Upper lobe of left lung (tissue), 6 donors: ENCODE data around the gene EXD1. TPM values are rescaled to one million over a fixed set of nuclear protein-coding genes. Genes with fewer than 3 reads are reported as not detected.
"Not testable (repeated sequence)": the region's sequence is repeated elsewhere in the genome, so short reads cannot be mapped to it uniquely, and the experiment has no call there.

Experiments
- ATAC-seq, 2 donors: fragments of 200-7000 bp; cut with Tn5 transposase; one replicate each; pipeline ENCODE4 v1.9.1; 2022; ENCODE audit warnings: mild to moderate bottlenecking in 2 of 2, moderate library complexity in 2 of 2; ENCODE audit not compliant: low FRiP score in 2 of 2
- DNase-seq, 2 donors: peaks; one replicate each; pipeline ENCODE4 v3.0.0-alpha.2; 2019 to 2020
- H3K27ac ChIP-seq, 4 donors: fragments of 200-600 bp; sonication (generic); one replicate each; pipeline ENCODE4 v1.5.1; 2016 to 2019
- H3K27me3 ChIP-seq, 4 donors: fragments of 200-600 bp; sonication (generic); one replicate each; pipeline ENCODE4 v1.5.1; 2017 to 2019
- H3K36me3 ChIP-seq, 4 donors: fragments of 200-600 bp; sonication (generic); one replicate each; pipeline ENCODE4 v1.5.1; 2016 to 2019
- H3K4me1 ChIP-seq, 4 donors: fragments of 200-600 bp; sonication (generic); one replicate each; pipeline ENCODE4 v1.5.1; 2018 to 2019
- H3K4me3 ChIP-seq, 4 donors: fragments of 200-600 bp; sonication (generic); one replicate each; pipeline ENCODE4 v1.5.1; 2017 to 2019; ENCODE audit warnings: mild to moderate bottlenecking in 2 of 4, moderate library complexity in 1 of 4
- H3K9me3 ChIP-seq, 4 donors: fragments of 200-600 bp; sonication (generic); one replicate each; pipeline ENCODE4 v1.5.1; 2018 to 2019
- EP300 ChIP-seq, 4 donors: sonication (generic); formaldehyde crosslinking; IDR thresholded peaks; one replicate each; pipeline ENCODE4 v1.5.1; 2017; ENCODE audit warnings: antibody characterized with exemption in 4 of 4, control low read depth in 2 of 4
- POLR2A ChIP-seq, 4 donors: fragments of 450-650 bp; IDR thresholded peaks; one replicate each; pipeline ENCODE4 v1.5.1; 2016 to 2017; ENCODE audit warnings: antibody characterized with exemption in 4 of 4, mild to moderate bottlenecking in 2 of 4
- POLR2AphosphoS5 ChIP-seq, 2 donors: sonication (generic); formaldehyde crosslinking; IDR thresholded peaks; one replicate each; pipeline ENCODE4 v1.5.1; 2017; ENCODE audit warnings: antibody characterized with exemption in 2 of 2
- WGBS, 2 donors: methylation state at CpG; one replicate each; pipeline ENCODE4 v1.1.5; 2017 to 2018; 5-methylcytosine and 5-hydroxymethylcytosine counted together
- total RNA-seq, 6 donors: library from RNA; depleted of rRNA in 4 of 6; stranded (reverse); fragments of >200 nt in 4 of 6; gene quantifications; one replicate each; pipeline versions ENCODE4 v1.1.0 to v1.2.1, GENCODE V29; 2016 to 2021
- TF ChIP-seq, protein P1 (sequence below), 6 experiments: fragments of 450-650 bp in 4 of 6; fragments of 200-600 bp in 2 of 6; sonication (generic) in 2 of 6; IDR thresholded peaks; one replicate each; pipeline ENCODE4 v1.5.1; 2016 to 2019; ENCODE audit warnings: antibody characterized with exemption in 6 of 6
- donor health status: DM: no; HTN: no; CAD: no; lungs with moderate emphysema.
- donor health status: DM: no; HTN: yes; CAD: no; lungs with severe emphysema.

EXD1 gene
- total RNA-seq, 6 donors from 2014 or later: 0.09 to 0.30 TPM; not detected in 4

- no peaks in the 10 kb centered on the region for H3K9me3 ChIP-seq
- peaks cover 0 to 35% (median 6%) of the 10 kb centered on the region in 4 donors for H3K36me3 ChIP-seq
- peaks cover 0 to 12% (median 6%) of the 10 kb centered on the region in 4 donors for H3K4me1 ChIP-seq
- H3K27ac ChIP-seq: peak overlapping the region in 1 of 4 donors; percentile 31
- no peaks in the 10 kb centered on the region for H3K27me3 ChIP-seq
- ATAC-seq (no peak), DNase-seq (no peak)
- TF ChIP-seq, protein P1, sequence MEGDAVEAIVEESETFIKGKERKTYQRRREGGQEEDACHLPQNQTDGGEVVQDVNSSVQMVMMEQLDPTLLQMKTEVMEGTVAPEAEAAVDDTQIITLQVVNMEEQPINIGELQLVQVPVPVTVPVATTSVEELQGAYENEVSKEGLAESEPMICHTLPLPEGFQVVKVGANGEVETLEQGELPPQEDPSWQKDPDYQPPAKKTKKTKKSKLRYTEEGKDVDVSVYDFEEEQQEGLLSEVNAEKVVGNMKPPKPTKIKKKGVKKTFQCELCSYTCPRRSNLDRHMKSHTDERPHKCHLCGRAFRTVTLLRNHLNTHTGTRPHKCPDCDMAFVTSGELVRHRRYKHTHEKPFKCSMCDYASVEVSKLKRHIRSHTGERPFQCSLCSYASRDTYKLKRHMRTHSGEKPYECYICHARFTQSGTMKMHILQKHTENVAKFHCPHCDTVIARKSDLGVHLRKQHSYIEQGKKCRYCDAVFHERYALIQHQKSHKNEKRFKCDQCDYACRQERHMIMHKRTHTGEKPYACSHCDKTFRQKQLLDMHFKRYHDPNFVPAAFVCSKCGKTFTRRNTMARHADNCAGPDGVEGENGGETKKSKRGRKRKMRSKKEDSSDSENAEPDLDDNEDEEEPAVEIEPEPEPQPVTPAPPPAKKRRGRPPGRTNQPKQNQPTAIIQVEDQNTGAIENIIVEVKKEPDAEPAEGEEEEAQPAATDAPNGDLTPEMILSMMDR (IDR thresholded peaks at IDR 0.05): no peak
- TF ChIP-seq POLR2A (IDR thresholded peaks at IDR 0.05) (no peak), EP300 (IDR thresholded peaks at IDR 0.05) (no peak), POLR2AphosphoS5 (IDR thresholded peaks at IDR 0.05) (no peak)
- H3K4me3 ChIP-seq: no peak overlapping the region
- WGBS, 2 donors: 98 to 100% methylated on average over 5 of the region's 5 CpGs
Measured at GRCh38 chr15:41251411-41251810, 20.9 kb upstream of the EXD1 start.

GRCh38 chr15:41250745-41251144, 20.2 kb upstream of the EXD1 start:
- peak overlapping the region in 2 of 4 donors; percentile 27 to 31 for H3K27ac ChIP-seq
- not testable (repeated sequence) for H3K4me3 ChIP-seq, H3K4me1 ChIP-seq, H3K27me3 ChIP-seq, DNase-seq, ATAC-seq, H3K9me3 ChIP-seq
- peaks cover 0 to 41% (median 11%) of the 10 kb centered on the region in 4 donors for H3K36me3 ChIP-seq
- 70 to 78% methylated on average over 8 of the region's 8 CpGs for WGBS, 2 donors

DNA sequence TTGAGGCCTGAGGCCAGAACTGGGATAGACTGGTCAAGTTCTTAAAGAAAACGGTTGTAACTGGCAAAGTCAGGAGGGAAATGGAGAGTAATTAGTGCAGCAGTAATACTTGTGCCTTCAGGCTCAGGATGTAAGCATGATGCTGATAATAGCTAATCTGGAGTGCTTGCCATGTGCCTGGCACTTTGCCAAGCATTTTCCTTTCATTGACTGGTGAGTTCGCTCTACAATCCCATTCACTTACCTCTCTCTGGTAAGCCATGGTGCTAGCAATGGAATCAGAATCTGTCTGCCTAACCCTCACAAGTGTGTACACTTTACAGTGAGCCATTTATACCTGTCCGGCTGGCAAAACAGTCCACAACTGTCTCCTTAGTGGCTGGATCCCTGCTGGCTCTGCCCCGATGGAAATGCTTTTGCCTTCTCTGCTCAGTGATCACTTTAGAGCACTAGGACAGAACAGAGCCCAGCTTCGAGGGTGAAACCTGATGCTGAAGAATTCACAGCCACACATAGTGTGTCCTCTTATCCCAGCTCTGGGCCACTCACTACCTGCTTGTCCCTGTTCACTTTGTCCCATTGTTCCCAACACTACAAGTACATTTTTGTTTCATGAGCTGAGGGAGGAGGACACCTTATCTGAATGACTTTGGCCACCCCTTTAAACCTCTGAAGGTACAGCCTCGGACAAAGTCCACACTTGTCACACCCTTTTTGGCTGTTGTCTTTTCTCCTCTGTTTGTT, 10.8 kb upstream of the EXD1 start:
- TF ChIP-seq, protein P1 (IDR thresholded peaks at IDR 0.05): no peak
- no peak for TF ChIP-seq POLR2A (IDR thresholded peaks at IDR 0.05)
- TF ChIP-seq EP300 (IDR thresholded peaks at IDR 0.05): no peak
- no peak for TF ChIP-seq POLR2AphosphoS5 (IDR thresholded peaks at IDR 0.05)
- Histone ChIP-seq H3K36me3 (peaks cover 0 to 46% (median 17%) of the 10 kb centered on the region in 4 donors), H3K9me3 (no peaks in the 10 kb centered on the region), H3K27me3 (no peaks in the 10 kb centered on the region), H3K27ac (no peak overlapping the region), H3K4me3 (no peak overlapping the region), H3K4me1 (peaks cover 3 to 9% (median 5%) of the 10 kb centered on the region in 4 donors)
- 65 to 72% methylated on average over 6 of the region's 6 CpGs for WGBS, 2 donors
- no peak for ATAC-seq
- DNase-seq: peak in 1 of 2 donors; percentile 25

DNA sequence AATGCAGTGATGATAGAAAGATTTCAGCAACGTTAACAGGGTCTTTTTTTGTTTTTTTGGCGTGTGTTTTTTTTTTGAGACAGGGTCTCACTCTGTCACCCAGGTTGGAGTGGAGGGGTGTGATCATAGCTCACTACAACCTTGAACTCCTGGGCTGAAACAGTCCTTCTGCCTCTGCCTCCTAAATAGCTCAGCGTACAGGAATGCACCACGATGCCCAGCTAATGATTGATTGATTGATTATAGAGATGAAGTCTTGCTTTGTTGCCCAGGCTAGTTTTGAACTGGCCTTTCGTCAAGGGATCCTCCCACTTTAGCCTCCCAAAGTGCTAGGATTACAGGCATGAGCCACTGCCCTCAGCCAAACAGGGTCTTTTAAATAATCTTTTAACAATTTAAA, 7.5 kb upstream of the EXD1 start:
- ATAC-seq: no peak
- 73 to 76% methylated on average over 5 of the region's 5 CpGs for WGBS, 2 donors

GRCh38 chr15:41235929-41236328, 5.4 kb upstream of the EXD1 start:
- Histone ChIP-seq H3K27ac (no peak overlapping the region), H3K36me3 (peaks cover 0 to 8% (median 0%) of the 10 kb centered on the region in 4 donors), H3K4me1 (peaks cover 14 to 30% (median 24%) of the 10 kb centered on the region in 4 donors), H3K4me3 (no peak overlapping the region), H3K27me3 (no peaks in the 10 kb centered on the region), H3K9me3 (no peaks in the 10 kb centered on the region)
- no peak for DNase-seq
- no peak for TF ChIP-seq EP300 (IDR thresholded peaks at IDR 0.05)
- no peak for TF ChIP-seq POLR2A (IDR thresholded peaks at IDR 0.05)
- no peak for ATAC-seq

More for the DNA sequence above, 7.5 kb upstream of the EXD1 start:
- no peak for TF ChIP-seq POLR2AphosphoS5 (IDR thresholded peaks at IDR 0.05)
- TF ChIP-seq, protein P1 (IDR thresholded peaks at IDR 0.05): no peak
- TF ChIP-seq EP300 (IDR thresholded peaks at IDR 0.05): no peak
- TF ChIP-seq POLR2A (IDR thresholded peaks at IDR 0.05): no peak
- Histone ChIP-seq H3K27ac (no peak overlapping the region), H3K36me3 (peaks cover 0 to 16% (median 0%) of the 10 kb centered on the region in 4 donors), H3K9me3 (no peaks in the 10 kb centered on the region), H3K4me3 (no peak overlapping the region), H3K27me3 (no peaks in the 10 kb centered on the region), H3K4me1 (peaks cover 5 to 24% (median 14%) of the 10 kb centered on the region in 4 donors)
- no peak for DNase-seq

- DNase-seq: not testable (repeated sequence)
- peaks cover 15 to 35% (median 23%) of the 10 kb centered on the region in 4 donors for H3K4me1 ChIP-seq
Measured at GRCh38 chr15:41235228-41235627, 4.7 kb upstream of the EXD1 start.

More at GRCh38 chr15:41235228-41235627, 4.7 kb upstream of the EXD1 start:
- 94 to 95% methylated on average over 5 of the region's 5 CpGs for WGBS, 2 donors
- ATAC-seq, H3K4me3 ChIP-seq, H3K27me3 ChIP-seq, H3K9me3 ChIP-seq, H3K36me3 ChIP-seq, H3K27ac ChIP-seq: not testable (repeated sequence)
